Activated T-cell treated with anti-CD3 and anti-CD28 coated beads for 48 hours (primary cell): Measurements from ENCODE around the gene KBTBD12.

Experiments
- DNase-seq: peaks from one replicate; pipeline ENCODE4 v3.0.0-alpha.2; 2020; ENCODE audit warnings: low read depth

The KBTBD12 gene

GRCh38 chr3:128014548-128014947, 99.5 kb downstream of the KBTBD12 start:
- no peak for DNase-seq

DNA sequence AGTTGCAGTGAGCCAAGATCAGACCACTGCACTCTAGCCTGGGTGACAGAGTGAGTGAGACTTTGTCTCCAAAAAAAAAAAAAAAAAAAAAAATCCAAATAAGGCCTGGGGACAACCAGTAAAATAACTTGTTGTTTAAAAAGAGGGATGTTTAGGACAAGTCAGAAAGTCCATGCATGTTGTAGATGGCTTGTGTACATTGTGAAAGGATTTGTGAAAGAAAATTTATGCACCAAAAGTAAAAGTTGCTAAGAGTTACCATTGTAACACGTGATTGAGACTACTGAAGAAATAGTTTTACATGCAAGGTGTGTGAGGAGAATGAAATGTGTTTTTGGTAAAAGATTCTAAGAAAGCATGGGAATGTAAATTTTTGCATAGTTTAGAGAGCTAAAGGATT, 101.5 kb downstream of the KBTBD12 start:
- DNase-seq: no peak

DNA sequence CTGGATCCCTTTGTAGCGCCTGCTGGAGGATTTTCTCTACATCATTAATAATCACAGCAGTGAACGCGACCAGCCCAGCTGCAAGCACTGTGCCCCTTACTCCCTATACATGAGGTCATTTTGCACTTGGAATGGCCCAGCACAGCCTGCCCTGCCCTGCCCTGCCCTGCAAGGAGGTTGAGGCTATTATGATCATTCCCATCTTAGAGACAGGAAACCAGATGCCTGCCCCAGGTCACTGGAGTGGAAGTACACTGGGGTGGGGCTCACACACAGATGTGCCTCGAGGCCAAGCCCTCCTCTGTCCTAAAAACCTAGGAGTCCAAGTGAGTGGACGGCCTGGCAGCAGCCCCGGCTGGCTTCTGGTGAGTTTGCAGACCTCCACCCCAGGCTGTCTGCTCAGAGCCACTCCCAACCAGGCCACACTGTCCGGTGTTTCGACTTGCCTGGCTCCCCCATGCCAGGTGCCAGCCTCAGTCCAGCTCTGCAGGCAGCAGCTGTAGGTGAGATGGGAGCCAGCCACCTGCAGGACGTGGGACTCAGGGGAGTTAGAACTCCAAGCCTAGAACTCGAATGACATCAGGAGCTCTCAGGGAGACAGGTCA, 106.8 kb downstream of the KBTBD12 start:
- no peak for DNase-seq

- DNase-seq: no peak
Observed at GRCh38 chr3:128033102-128033501, 118.1 kb downstream of the KBTBD12 start.

GRCh38 chr3:128036119-128036518, 121.1 kb downstream of the KBTBD12 start:
- no peak for DNase-seq
